Loucy (cell line): Measurements from ENCODE around the gene CD84.

Source experiments
- CTCF ChIP-seq: fragments of 200-600 bp; sonication (generic); conservative IDR thresholded peaks from 2 replicates; pipeline ENCODE4 v1.5.1; 2014; ENCODE audit warnings: mild to moderate bottlenecking, antibody characterized with exemption, low read length
- EZH2phosphoT487 ChIP-seq: fragments of 200-600 bp; IDR thresholded peaks from 2 replicates; pipeline ENCODE4 v1.6.1; 2018; ENCODE audit warnings: antibody characterized with exemption, mild to moderate bottlenecking, moderate library complexity, borderline replicate concordance

- TF ChIP-seq CTCF (no peak), EZH2phosphoT487 (no peak)
Observed at GRCh38 chr1:160614410-160614809, 35.1 kb upstream of the CD84 start.
